Measurements from ENCODE around the gene RCAN2. TPM values are rescaled to one million over a fixed set of nuclear protein-coding genes. Genes with fewer than 3 reads are reported as not detected.

The RCAN2 gene
- total RNA-seq, 6 experiments from 2014 or later: 0.06 to 1.00 (median 0.31) TPM; not detected in 2

DNA sequence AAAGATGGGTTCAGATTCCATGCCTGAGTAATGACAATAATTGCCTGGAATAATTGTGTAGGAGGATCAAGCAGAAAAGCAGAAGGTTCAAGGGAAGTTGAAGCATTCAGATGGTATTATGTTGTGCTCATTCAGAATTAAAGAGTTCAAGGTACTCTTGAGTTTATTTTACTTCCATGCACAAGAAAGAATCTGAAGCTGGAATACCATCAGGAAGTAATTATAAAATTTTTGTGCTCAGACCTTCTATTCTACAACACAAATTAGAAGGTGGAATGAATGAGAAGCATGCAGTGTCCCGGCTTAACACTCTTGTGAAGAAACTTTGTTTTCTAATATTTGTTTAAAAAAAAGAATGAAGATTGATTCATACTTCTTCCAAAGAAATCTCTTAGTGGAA lies 181.1 kb downstream of the RCAN2 start:
- H3K36me3 Mint-ChIP-seq (ENCODE audit: low read depth): no peaks in the 10 kb centered on the region
- no peak overlapping the region for H3K4me3 Mint-ChIP-seq
- H3K27ac Mint-ChIP-seq: no peak overlapping the region
- no peaks in the 10 kb centered on the region for H3K27me3 Mint-ChIP-seq (ENCODE audit: insufficient read depth)
- TF ChIP-seq, protein P1, sequence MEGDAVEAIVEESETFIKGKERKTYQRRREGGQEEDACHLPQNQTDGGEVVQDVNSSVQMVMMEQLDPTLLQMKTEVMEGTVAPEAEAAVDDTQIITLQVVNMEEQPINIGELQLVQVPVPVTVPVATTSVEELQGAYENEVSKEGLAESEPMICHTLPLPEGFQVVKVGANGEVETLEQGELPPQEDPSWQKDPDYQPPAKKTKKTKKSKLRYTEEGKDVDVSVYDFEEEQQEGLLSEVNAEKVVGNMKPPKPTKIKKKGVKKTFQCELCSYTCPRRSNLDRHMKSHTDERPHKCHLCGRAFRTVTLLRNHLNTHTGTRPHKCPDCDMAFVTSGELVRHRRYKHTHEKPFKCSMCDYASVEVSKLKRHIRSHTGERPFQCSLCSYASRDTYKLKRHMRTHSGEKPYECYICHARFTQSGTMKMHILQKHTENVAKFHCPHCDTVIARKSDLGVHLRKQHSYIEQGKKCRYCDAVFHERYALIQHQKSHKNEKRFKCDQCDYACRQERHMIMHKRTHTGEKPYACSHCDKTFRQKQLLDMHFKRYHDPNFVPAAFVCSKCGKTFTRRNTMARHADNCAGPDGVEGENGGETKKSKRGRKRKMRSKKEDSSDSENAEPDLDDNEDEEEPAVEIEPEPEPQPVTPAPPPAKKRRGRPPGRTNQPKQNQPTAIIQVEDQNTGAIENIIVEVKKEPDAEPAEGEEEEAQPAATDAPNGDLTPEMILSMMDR (IDR thresholded peaks at IDR 0.05): no peak
- H3K4me1 Mint-ChIP-seq (ENCODE audit: low read depth): no peaks in the 10 kb centered on the region
- no peak for DNase-seq
- peaks cover 42% of the 10 kb centered on the region for H3K9me3 Mint-ChIP-seq

DNA sequence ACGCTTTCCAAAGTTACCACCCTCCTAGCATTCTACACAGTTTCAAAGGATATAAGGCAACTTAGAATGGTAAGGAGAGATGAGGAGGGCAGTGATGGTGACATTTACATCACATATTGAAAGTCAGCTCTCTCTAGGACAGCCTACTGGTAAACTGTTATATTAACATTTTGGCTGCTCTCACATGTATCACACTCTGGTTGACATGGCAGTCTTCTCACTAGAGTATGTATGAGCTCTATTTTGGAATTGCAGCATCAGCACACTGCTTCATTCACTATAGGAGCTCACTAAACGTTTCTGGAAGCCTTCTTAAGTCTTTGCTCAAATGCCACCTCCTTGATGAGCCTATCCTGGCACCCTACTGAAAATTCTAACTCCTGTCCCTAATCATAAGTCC lies 184.8 kb downstream of the RCAN2 start:
- H3K27ac Mint-ChIP-seq: no peak overlapping the region
- TF ChIP-seq, protein P1 (IDR thresholded peaks at IDR 0.05): no peak

DNA sequence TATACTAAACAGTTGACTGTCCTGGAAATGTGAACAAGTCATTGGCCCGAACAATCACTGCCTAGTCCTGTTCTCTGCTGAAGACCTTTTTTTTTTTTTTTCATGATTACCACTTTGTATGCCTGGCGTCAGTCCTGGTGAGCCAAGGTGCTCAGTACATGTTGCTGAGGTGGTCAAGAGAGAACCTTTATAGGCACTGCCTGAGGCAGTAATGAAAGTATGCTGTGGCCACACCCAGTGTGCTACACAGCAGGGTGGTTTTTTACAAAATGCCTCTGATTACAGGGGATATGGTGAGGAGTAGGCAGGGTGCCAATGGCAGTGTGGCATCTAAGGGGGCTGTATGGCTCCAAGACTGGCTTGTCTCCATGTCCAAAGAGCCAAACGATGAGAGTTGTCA lies 185.4 kb downstream of the RCAN2 start:
- H3K36me3 Mint-ChIP-seq (ENCODE audit: low read depth): no peaks in the 10 kb centered on the region
- H3K4me1 Mint-ChIP-seq (ENCODE audit: low read depth): no peaks in the 10 kb centered on the region
- H3K27ac Mint-ChIP-seq: no peak overlapping the region
- H3K4me3 Mint-ChIP-seq: no peak overlapping the region
- DNase-seq: no peak
- TF ChIP-seq, protein P1 (IDR thresholded peaks at IDR 0.05): no peak
- peaks cover 44% of the 10 kb centered on the region for H3K9me3 Mint-ChIP-seq
- H3K27me3 Mint-ChIP-seq (ENCODE audit: insufficient read depth): no peaks in the 10 kb centered on the region

More for the DNA sequence above, 184.8 kb downstream of the RCAN2 start:
- H3K4me1 Mint-ChIP-seq (ENCODE audit: low read depth): no peaks in the 10 kb centered on the region
- H3K36me3 Mint-ChIP-seq (ENCODE audit: low read depth): no peaks in the 10 kb centered on the region
- no peak for DNase-seq
- peaks cover 46% of the 10 kb centered on the region for H3K9me3 Mint-ChIP-seq
- no peak overlapping the region for H3K4me3 Mint-ChIP-seq
- no peaks in the 10 kb centered on the region for H3K27me3 Mint-ChIP-seq (ENCODE audit: insufficient read depth)

DNA sequence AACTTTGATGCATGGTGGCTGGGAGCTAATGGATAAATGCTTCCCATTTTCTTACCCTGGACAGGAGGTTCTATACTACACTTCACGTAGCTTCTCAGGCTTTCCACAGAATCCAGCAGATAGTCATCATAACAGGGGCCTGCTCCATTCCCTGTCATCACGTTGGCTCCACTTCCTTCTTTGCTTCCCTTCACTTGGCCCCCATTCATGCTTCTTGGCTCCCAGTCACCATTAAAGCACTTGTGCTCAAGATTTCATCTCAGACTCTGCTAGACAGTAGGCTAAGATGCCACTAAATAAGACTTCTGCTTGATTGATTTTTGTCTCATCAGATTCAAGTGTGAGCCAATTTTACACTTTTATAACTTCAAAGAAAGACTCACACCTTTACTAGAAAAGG lies 186.0 kb downstream of the RCAN2 start:
- Mint-ChIP-seq H3K27me3 (ENCODE audit: insufficient read depth) (no peaks in the 10 kb centered on the region), H3K4me1 (ENCODE audit: low read depth) (no peaks in the 10 kb centered on the region), H3K36me3 (ENCODE audit: low read depth) (no peaks in the 10 kb centered on the region), H3K4me3 (no peak overlapping the region), H3K9me3 (peaks cover 49% of the 10 kb centered on the region), H3K27ac (no peak overlapping the region)
- DNase-seq: no peak
- TF ChIP-seq, protein P1 (IDR thresholded peaks at IDR 0.05): no peak

DNA sequence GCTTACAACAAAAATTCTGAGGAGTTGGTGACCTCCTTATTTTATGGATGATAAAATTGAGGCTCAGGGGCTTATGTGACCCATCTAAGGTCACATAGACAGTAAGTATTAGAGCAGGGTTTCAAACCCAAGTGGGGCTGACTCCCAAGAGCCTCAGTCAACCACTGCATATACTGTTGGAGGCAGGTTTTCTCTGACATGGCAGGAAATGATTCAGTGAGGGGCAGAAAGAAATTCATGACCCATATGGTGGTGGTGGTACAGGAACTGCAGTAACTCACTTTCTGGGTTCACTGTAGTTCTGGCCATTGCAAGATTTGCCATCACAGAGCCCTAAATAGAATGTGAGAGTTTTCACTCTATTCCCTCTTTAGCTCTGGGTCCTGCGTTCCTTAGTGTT lies 188.4 kb downstream of the RCAN2 start:
- no peaks in the 10 kb centered on the region for H3K36me3 Mint-ChIP-seq (ENCODE audit: low read depth)
- H3K27ac Mint-ChIP-seq: no peak overlapping the region
- H3K4me1 Mint-ChIP-seq (ENCODE audit: low read depth): no peaks in the 10 kb centered on the region
- H3K9me3 Mint-ChIP-seq: peaks cover 56% of the 10 kb centered on the region
- no peak overlapping the region for H3K4me3 Mint-ChIP-seq
- TF ChIP-seq, protein P1 (IDR thresholded peaks at IDR 0.05): no peak
- DNase-seq: no peak
- no peaks in the 10 kb centered on the region for H3K27me3 Mint-ChIP-seq (ENCODE audit: insufficient read depth)

DNA sequence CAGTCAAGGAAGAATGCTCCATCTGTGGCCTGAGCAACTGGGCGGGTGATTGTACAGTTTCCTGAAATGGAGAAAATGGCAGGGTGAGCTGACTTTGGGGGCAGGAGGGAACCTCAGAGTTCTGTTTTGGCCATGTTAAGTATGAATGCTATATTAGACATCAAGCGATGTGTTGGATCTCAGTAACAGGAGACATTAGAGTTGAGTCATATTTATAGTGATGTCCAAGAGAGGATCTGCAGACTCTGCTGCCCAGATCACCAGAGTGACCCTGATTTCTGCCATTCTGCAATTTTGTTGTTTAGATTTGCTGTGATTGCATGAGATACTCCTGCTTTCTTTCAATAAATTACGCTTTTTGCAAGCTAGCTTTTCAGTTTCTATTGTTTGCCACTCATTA lies 189.1 kb downstream of the RCAN2 start:
- TF ChIP-seq, protein P1 (IDR thresholded peaks at IDR 0.05): no peak
- peaks cover 2% of the 10 kb centered on the region; the same call in 1 of the 2 replicates for H3K27me3 Mint-ChIP-seq (ENCODE audit: insufficient read depth)
- no peaks in the 10 kb centered on the region for H3K4me1 Mint-ChIP-seq (ENCODE audit: low read depth)
- H3K36me3 Mint-ChIP-seq (ENCODE audit: low read depth): no peaks in the 10 kb centered on the region
- DNase-seq: no peak
- peaks cover 52% of the 10 kb centered on the region for H3K9me3 Mint-ChIP-seq
- no peak overlapping the region for H3K4me3 Mint-ChIP-seq
- no peak overlapping the region for H3K27ac Mint-ChIP-seq
